Measurements from ENCODE around the gene CDKN1C.
"Not testable (repeated sequence)": the region's sequence is repeated elsewhere in the genome, so short reads cannot be mapped to it uniquely, and the experiment has no call there.

CDKN1C gene

GRCh38 chr11:2908130-2908529 lies 22.6 kb upstream of the CDKN1C start:
- Mint-ChIP-seq H3K27ac (no peak overlapping the region), H3K36me3 (ENCODE audit: low read depth) (peaks cover 13% of the 10 kb centered on the region), H3K27me3 (ENCODE audit: low read depth, poor library complexity) (peaks cover 4% of the 10 kb centered on the region), H3K4me1 (peaks cover 15% of the 10 kb centered on the region), H3K4me3 (no peak overlapping the region), H3K9me3 (peaks cover 20% of the 10 kb centered on the region)
- no peak for DNase-seq
- TF ChIP-seq CTCF (IDR thresholded peaks at IDR 0.05), result no peak

- H3K4me1 Mint-ChIP-seq, result peaks cover 18% of the 10 kb centered on the region
- not testable (repeated sequence) for DNase-seq; H3K27me3 Mint-ChIP-seq (ENCODE audit: low read depth, poor library complexity); H3K27ac Mint-ChIP-seq; H3K4me3 Mint-ChIP-seq
- peaks cover 20% of the 10 kb centered on the region for H3K9me3 Mint-ChIP-seq
- H3K36me3 Mint-ChIP-seq (ENCODE audit: low read depth), result peaks cover 13% of the 10 kb centered on the region
Measured at GRCh38 chr11:2905299-2905698, 19.7 kb upstream of the CDKN1C start.

DNA sequence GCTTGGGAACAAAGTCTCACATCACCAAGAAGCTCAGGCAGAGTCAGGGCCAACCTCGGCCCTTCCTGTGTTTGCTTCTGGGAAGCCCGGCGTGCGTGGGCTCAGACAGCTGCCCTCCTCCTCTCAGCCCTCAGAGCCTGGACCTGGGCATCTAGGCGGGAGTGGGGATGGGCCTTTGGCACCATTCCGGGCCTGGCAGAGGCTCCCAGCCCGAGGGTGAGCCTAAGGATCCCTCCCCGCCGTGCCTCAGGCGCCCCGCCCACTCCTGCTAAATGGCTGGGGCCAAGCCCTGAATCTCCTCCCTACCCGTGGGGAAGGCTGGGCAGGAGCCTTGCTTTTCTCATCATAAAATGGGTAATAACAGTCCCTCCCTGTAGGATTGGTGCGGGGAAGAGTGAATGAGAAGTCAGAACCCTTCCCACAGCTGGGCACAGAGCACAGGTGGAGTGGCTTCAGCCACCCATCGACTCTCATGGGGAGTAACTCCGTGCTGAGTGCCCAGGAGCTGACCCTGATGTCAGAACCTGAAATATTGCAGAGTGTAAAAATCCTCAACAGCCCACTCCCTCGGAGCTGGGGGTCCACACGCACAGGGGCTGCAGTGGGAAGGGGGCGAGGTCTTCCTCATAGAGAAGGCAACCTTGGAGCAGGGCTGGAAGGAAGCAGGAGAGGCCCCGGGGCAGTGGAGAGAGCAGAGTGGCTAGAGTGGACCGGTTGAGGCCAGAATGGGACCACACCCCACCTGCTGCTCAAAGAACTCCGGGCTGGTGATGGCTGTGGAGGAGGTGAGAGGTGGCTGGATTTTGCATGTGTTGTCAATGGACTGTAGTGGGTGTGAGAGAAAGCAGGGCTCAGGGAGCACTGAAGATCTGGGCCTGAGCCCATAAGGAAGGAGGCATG lies 18.8 kb upstream of the CDKN1C start:
- H3K9me3 Mint-ChIP-seq, result peaks cover 20% of the 10 kb centered on the region
- peaks cover 26% of the 10 kb centered on the region for H3K4me1 Mint-ChIP-seq
- TF ChIP-seq CTCF (IDR thresholded peaks at IDR 0.05), result no peak
- H3K4me3 Mint-ChIP-seq, result peak overlapping the region; percentile 59
- H3K27ac Mint-ChIP-seq, result no peak overlapping the region
- H3K36me3 Mint-ChIP-seq (ENCODE audit: low read depth), result peaks cover 13% of the 10 kb centered on the region
- DNase-seq, result no peak
- peaks cover 9% of the 10 kb centered on the region for H3K27me3 Mint-ChIP-seq (ENCODE audit: low read depth, poor library complexity)

DNA sequence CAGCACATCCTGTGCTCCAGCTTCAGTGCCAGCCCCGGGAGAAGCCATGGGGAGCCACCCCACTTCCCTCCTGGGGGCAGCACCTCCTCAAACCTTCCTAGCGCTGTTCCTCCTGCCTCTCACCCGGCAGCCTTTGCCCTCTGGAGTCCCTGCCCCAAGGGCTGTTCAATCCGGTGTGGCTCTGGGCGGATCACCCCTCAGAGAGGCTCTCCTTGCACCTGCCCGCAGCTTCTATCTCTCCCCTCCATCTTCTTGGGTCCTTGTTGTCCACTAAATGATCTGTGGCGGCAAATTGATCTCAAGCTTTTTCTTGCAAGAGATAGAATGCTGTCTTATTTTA lies 18.1 kb upstream of the CDKN1C start:
- Mint-ChIP-seq H3K27ac (no peak overlapping the region), H3K4me1 (peaks cover 30% of the 10 kb centered on the region), H3K9me3 (peaks cover 20% of the 10 kb centered on the region), H3K27me3 (ENCODE audit: low read depth, poor library complexity) (peaks cover 12% of the 10 kb centered on the region), H3K36me3 (ENCODE audit: low read depth) (peaks cover 13% of the 10 kb centered on the region), H3K4me3 (peak overlapping the region; percentile 59)
- TF ChIP-seq CTCF (IDR thresholded peaks at IDR 0.05), result no peak
- no peak for DNase-seq

GRCh38 chr11:2902784-2903671 lies 17.5 kb upstream of the CDKN1C start:
- DNase-seq, result no peak
- H3K9me3 Mint-ChIP-seq, result peaks cover 20% of the 10 kb centered on the region
- H3K36me3 Mint-ChIP-seq (ENCODE audit: low read depth), result peaks cover 13% of the 10 kb centered on the region
- H3K4me3 Mint-ChIP-seq, result peak overlapping the region; percentile 65
- H3K27me3 Mint-ChIP-seq (ENCODE audit: low read depth, poor library complexity), result peaks cover 12% of the 10 kb centered on the region
- peaks cover 30% of the 10 kb centered on the region for H3K4me1 Mint-ChIP-seq
- no peak for TF ChIP-seq CTCF (IDR thresholded peaks at IDR 0.05)
- no peak overlapping the region for H3K27ac Mint-ChIP-seq

Measured in nephron progenitor cell (in vitro differentiated cells).